Progenitor cell of endocrine pancreas (in vitro differentiated cells): ENCODE data around the gene RBP4. TPM values are rescaled to one million over a fixed set of nuclear protein-coding genes. Genes with fewer than 3 reads are reported as not detected.

Experiments used
- DNase-seq: peaks from one replicate; pipeline ENCODE4 v3.0.0; 2021; ENCODE audit warnings: low spot score; ENCODE audit not compliant: unreplicated experiment
- H3K27ac Mint-ChIP-seq: 2 replicates; pipeline ENCODE4 v1.8.0; 2021; ENCODE audit warnings: mild to moderate bottlenecking, moderate library complexity, mixed read lengths
- H3K27me3 Mint-ChIP-seq: 2 replicates; pipeline ENCODE4 v1.8.0; 2021; ENCODE audit warnings: mixed read lengths
- H3K36me3 Mint-ChIP-seq: 2 replicates; pipeline ENCODE4 v1.8.0; 2022; ENCODE audit warnings: mixed read lengths; ENCODE audit not compliant: insufficient read depth
- H3K4me1 Mint-ChIP-seq: 2 replicates; pipeline ENCODE4 v1.8.0; 2021; ENCODE audit warnings: low read depth, mixed read lengths
- H3K4me3 Mint-ChIP-seq: 2 replicates; pipeline ENCODE4 v1.8.0; 2021; ENCODE audit warnings: low read depth, mild to moderate bottlenecking, moderate library complexity, mixed read lengths
- H3K9me3 Mint-ChIP-seq: 2 replicates; pipeline ENCODE4 v1.8.0; 2021; ENCODE audit warnings: low read depth, mixed read lengths
- total RNA-seq: library from RNA; stranded (reverse); gene quantifications from 2 replicates; pipeline ENCODE4 v1.2.1, GENCODE V29; 2021
- TF ChIP-seq, protein P1 (sequence below): fragments of 200-600 bp; sonication (generic); IDR thresholded peaks from one replicate; pipeline ENCODE4 v1.5.0; 2021; ENCODE audit warnings: antibody characterized with exemption, mild to moderate bottlenecking; ENCODE audit not compliant: unreplicated experiment

Gene RBP4
- total RNA-seq, 1 donor from 2014 or later: 0.72 TPM

DNA sequence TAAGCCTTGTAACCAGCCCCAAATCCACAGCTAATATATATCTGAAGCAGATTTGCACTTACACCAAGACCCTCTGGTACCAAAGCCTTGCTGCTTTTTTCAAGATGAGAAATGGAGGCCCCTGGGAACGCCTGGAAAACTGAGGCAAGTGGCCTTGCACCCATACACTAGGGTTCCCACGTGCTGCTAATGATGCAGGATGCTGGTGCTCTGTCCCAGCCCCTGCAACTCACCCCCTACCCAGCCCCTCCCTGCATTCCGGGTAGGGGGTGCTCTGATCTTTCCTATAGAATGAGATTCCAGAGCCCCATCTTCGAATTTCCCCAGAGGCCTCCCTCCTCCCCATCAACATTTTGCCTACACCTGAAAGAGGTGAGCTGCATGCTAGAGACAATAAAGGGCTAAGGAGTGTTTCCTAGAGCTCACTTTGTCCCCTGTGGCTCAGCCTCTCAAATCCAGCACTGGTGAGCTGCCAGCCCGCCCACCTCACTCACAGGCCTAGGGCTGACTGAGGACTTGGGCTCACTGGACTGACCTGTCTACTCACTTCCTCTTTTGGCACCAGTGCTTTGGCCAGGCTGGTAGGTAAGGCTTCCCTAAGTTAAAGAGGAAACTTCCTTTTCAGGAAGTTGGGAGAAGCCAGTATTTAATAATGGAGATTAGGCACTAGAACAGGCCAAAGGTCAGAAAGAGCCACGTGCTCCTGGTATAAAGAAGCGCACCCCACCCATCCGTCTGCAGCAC is 9.8 kb downstream of the RBP4 start:
- DNase-seq: no peak
- no peak overlapping the region for H3K4me3 Mint-ChIP-seq
- no peaks in the 10 kb centered on the region for H3K36me3 Mint-ChIP-seq
- H3K27me3 Mint-ChIP-seq: peaks cover 32% of the 10 kb centered on the region
- TF ChIP-seq, protein P1, sequence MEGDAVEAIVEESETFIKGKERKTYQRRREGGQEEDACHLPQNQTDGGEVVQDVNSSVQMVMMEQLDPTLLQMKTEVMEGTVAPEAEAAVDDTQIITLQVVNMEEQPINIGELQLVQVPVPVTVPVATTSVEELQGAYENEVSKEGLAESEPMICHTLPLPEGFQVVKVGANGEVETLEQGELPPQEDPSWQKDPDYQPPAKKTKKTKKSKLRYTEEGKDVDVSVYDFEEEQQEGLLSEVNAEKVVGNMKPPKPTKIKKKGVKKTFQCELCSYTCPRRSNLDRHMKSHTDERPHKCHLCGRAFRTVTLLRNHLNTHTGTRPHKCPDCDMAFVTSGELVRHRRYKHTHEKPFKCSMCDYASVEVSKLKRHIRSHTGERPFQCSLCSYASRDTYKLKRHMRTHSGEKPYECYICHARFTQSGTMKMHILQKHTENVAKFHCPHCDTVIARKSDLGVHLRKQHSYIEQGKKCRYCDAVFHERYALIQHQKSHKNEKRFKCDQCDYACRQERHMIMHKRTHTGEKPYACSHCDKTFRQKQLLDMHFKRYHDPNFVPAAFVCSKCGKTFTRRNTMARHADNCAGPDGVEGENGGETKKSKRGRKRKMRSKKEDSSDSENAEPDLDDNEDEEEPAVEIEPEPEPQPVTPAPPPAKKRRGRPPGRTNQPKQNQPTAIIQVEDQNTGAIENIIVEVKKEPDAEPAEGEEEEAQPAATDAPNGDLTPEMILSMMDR: no peak
- H3K9me3 Mint-ChIP-seq: no peaks in the 10 kb centered on the region
- peaks cover 7% of the 10 kb centered on the region for H3K4me1 Mint-ChIP-seq
- H3K27ac Mint-ChIP-seq: no peak overlapping the region

DNA sequence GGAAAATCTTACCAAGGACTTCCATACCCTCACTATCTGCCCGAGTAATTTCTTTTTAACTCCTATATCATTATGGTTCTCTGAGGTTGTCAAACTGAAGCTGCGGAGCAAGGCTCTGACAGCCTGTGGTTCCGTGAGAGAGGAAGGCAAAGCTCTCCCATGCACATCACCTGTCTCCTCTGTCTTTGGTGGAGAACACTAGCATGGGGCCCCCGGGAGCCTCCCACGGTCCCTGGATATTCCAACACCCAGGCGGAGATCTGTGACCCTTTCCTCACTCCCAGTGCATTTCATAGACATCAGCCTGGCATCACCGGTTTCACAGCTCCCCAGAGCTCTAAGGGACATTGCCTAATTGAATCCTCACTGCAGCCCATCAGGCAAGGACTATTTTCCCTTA is 10.4 kb downstream of the RBP4 start:
- no peak overlapping the region for H3K4me3 Mint-ChIP-seq

DNA sequence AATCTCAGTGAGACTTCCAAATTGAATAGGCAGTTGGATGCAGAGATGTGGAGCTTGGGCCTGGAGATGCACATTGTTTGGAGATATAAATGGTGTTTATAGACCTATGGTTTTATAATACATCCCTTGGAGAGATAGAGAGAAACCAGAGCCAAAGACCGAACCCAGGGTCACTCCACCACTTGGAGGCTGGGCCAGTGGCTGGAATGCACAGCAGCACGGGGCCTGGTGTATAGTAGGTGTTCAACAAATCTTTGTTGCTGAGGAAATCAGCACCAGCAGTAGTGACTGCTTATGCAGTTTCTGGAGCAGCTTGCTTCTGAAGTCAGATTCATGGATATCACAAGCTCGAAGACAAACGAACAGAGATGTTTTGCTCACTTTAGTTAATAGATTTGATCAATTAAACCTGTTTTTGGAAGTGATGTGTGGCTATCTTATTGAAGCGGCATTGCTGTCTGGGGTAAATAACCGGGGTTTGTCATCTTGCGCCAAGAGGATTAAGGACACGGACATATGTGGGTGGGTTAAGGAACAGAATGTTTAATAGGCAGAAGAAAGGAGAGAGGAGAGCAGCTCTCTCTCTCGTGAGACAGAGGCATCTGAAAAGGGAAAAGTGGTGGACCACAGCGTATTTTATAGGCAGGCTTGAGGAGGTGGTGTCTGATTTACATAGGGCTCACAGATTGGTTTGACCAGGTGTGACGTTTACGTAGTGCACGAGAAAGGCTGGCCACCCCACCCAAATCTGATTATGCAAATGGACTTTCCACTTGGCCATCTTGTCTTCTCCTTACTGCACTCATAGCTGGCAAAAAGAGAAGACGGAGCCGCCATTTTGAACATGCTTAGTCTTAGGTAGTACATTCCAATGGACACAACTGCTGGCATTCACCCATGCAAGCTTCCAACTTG is 11.1 kb downstream of the RBP4 start:
- TF ChIP-seq, protein P1: no peak
- Mint-ChIP-seq H3K4me1 (peaks cover 6% of the 10 kb centered on the region), H3K36me3 (no peaks in the 10 kb centered on the region), H3K9me3 (no peaks in the 10 kb centered on the region), H3K27ac (no peak overlapping the region), H3K4me3 (no peak overlapping the region), H3K27me3 (peaks cover 32% of the 10 kb centered on the region)
- no peak for DNase-seq

More for the DNA sequence above, 10.4 kb downstream of the RBP4 start:
- H3K9me3 Mint-ChIP-seq: no peaks in the 10 kb centered on the region
- H3K27me3 Mint-ChIP-seq: peaks cover 32% of the 10 kb centered on the region
- H3K4me1 Mint-ChIP-seq: peaks cover 7% of the 10 kb centered on the region
- H3K27ac Mint-ChIP-seq: no peak overlapping the region
- H3K36me3 Mint-ChIP-seq: no peaks in the 10 kb centered on the region
- TF ChIP-seq, protein P1: no peak
- no peak for DNase-seq

DNA sequence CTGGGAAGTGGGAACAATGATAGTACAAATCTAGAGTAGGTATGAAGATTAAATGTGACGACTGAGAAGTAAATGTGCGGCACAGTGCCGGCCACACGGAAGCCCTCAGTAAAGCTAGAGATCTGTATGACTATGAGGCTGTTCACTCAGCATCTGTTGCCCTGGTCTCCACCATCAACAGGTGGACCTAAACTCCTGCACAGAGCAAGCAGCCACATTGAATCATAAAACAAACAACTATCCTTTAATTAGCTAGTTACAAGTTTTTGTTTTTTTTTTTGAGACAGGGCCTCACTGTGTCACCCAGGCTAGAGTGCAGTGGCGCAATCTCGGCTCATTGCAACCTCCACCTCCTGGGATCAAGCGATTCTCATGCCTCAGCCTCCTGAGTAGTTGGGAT is 16.6 kb downstream of the RBP4 start:
- H3K9me3 Mint-ChIP-seq: no peaks in the 10 kb centered on the region
- no peak for DNase-seq
- H3K4me1 Mint-ChIP-seq: peaks cover 6% of the 10 kb centered on the region
- no peak overlapping the region for H3K4me3 Mint-ChIP-seq
- no peaks in the 10 kb centered on the region for H3K36me3 Mint-ChIP-seq
- TF ChIP-seq, protein P1: no peak
- no peak overlapping the region for H3K27ac Mint-ChIP-seq
- H3K27me3 Mint-ChIP-seq: peaks cover 17% of the 10 kb centered on the region

- Mint-ChIP-seq H3K36me3 (no peaks in the 10 kb centered on the region), H3K27me3 (peaks cover 8% of the 10 kb centered on the region), H3K9me3 (no peaks in the 10 kb centered on the region), H3K4me3 (no peak overlapping the region), H3K27ac (peak overlapping the region; percentile 58), H3K4me1 (peaks cover 6% of the 10 kb centered on the region)
- TF ChIP-seq, protein P1: no peak
- peak; percentile 51 for DNase-seq
Measured at GRCh38 chr10:93580828-93581227, 20.2 kb downstream of the RBP4 start.
